Loucy (cell line): ENCODE data around the gene ATXN2.

ENCODE experiments used
- CTCF ChIP-seq: fragments of 200-600 bp; sonication (generic); conservative IDR thresholded peaks from 2 replicates; pipeline ENCODE4 v1.5.1; 2014; ENCODE audit warnings: mild to moderate bottlenecking, antibody characterized with exemption, low read length
- EZH2phosphoT487 ChIP-seq: fragments of 200-600 bp; IDR thresholded peaks from 2 replicates; pipeline ENCODE4 v1.6.1; 2018; ENCODE audit warnings: antibody characterized with exemption, mild to moderate bottlenecking, moderate library complexity, borderline replicate concordance

- no peak for TF ChIP-seq CTCF
- no peak for TF ChIP-seq EZH2phosphoT487
Measured at GRCh38 chr12:111624540-111624939, 25.4 kb upstream of the ATXN2 start.
